Panc1 (cell line): ENCODE results near the gene STX7. TPM values are rescaled to one million over a fixed set of nuclear protein-coding genes. Genes with fewer than 3 reads are reported as not detected.

Source experiments
- ATAC-seq: fragments of 200-7000 bp; cut with Tn5 transposase; 2 replicates; pipeline ENCODE4 v1.9.1; 2020; ENCODE audit warnings: mild to moderate bottlenecking, moderate library complexity
- BruUV-seq: library from RNA; stranded (reverse); fragments of 400-500 nt; replicated peaks from 2 replicates; lab custom pipeline; 2021; lab: Mats Ljungman, UMichigan
- CTCF ChIA-PET: fragments of 300-600 bp; sonication (Branson Sonifier 250); formaldehyde crosslinking; loops from one replicate; lab custom pipeline; 2022; ENCODE audit warnings: antibody characterized with exemption; lab: Charles Lee
- POLR2A ChIA-PET: fragments of 300-600 bp; sonication (Branson Sonifier 250); formaldehyde crosslinking; loops from one replicate; lab custom pipeline; 2022; ENCODE audit warnings: antibody characterized with exemption; lab: Charles Lee
- DNase-seq: peaks from one replicate; pipeline ENCODE4 v3.0.0-alpha.2; 2010; ENCODE audit warnings: low read depth, low spot score
- H3K27ac ChIP-seq: 2 replicates; pipeline ENCODE4 v1.5.1; 2011; ENCODE audit warnings: mild to moderate bottlenecking, low read length, inconsistent platforms
- H3K27me3 ChIP-seq: fragments of 200-500 bp; sonication (Bioruptor generic); 2 replicates; pipeline ENCODE4 v1.6.0; 2014; ENCODE audit warnings: low read length, inconsistent platforms; ENCODE audit not compliant: control insufficient read depth, insufficient read depth
- H3K36me3 ChIP-seq: fragments of 200-500 bp; sonication (Bioruptor generic); 2 replicates; pipeline ENCODE4 v1.5.1; 2014; ENCODE audit warnings: inconsistent platforms, mild to moderate bottlenecking, low read length, moderate library complexity; ENCODE audit not compliant: control insufficient read depth, insufficient read depth
- H3K4me1 ChIP-seq: 2 replicates; pipeline ENCODE4 v1.5.1; 2011; ENCODE audit warnings: inconsistent platforms, mild to moderate bottlenecking, low read length, moderate library complexity; ENCODE audit not compliant: control insufficient read depth, insufficient read depth
- H3K4me3 ChIP-seq, 2 experiments: 2 replicates each; pipeline ENCODE4 v1.5.1; 2011 to 2012; ENCODE audit warnings: low read depth in 2 of 2, low read length in 2 of 2, mild to moderate bottlenecking in 2 of 2, inconsistent platforms in 1 of 2, moderate library complexity in 1 of 2
- H3K9me3 ChIP-seq: fragments of 200-500 bp; sonication (Bioruptor generic); 2 replicates; pipeline ENCODE4 v1.5.1; 2014; ENCODE audit warnings: low read depth, mild to moderate bottlenecking, inconsistent platforms, low read length, moderate library complexity; ENCODE audit not compliant: control insufficient read depth, insufficient read depth
- CTCF ChIP-seq: fragments of 450-650 bp; IDR thresholded peaks from 2 replicates; pipeline ENCODE4 v1.5.1; 2017; ENCODE audit warnings: mild to moderate bottlenecking
- POLR2AphosphoS5 ChIP-seq: IDR thresholded peaks from 2 replicates; pipeline ENCODE4 v1.6.1; 2012; ENCODE audit warnings: mild to moderate bottlenecking, low read depth, low read length, moderate library complexity
- REST ChIP-seq, 2 experiments: IDR thresholded peaks; 2 replicates each; pipeline ENCODE4 v1.6.1; 2011 to 2012; ENCODE audit warnings: low read depth in 2 of 2, control low read depth in 1 of 2, low read length in 1 of 2, mild to moderate bottlenecking in 1 of 2, moderate library complexity in 1 of 2; ENCODE audit not compliant: insufficient read depth in 1 of 2
- SIN3A ChIP-seq: IDR thresholded peaks from 2 replicates; pipeline ENCODE4 v1.6.1; 2012; ENCODE audit warnings: low read depth, mild to moderate bottlenecking, low read length, moderate library complexity, borderline replicate concordance; ENCODE audit not compliant: insufficient read depth
- TCF7L2 ChIP-seq: IDR thresholded peaks from 2 replicates; pipeline ENCODE4 v1.6.1; 2011; ENCODE audit warnings: mild to moderate bottlenecking, low read depth, low read length, inconsistent platforms
- in situ Hi-C: cut with HindIII; loops from 2 replicates; pipeline ENCODE4 v1.10.0; 2016; ENCODE audit warnings: low sequenced_read_pairs, low pct_unique_long_range_greater_than_20kb
- intact Hi-C: fragments of 100-400 bp; cut with micrococcal nuclease; formaldehyde crosslinking; loops from one replicate; pipeline ENCODE4 v1.10.0; 2022; ENCODE audit not compliant: unreplicated experiment
- total RNA-seq: library from RNA; stranded (reverse); gene quantifications from one replicate; pipeline ENCODE4 v1.2.1, GENCODE V29; 2021; ENCODE audit not compliant: unreplicated experiment

Gene STX7
- total RNA-seq, 1 experiment from 2014 or later = 40.6 TPM

GRCh38 chr6:132400555-132400882, 112.4 kb downstream of the STX7 start:
- peaks cover 39% of the 10 kb centered on the region for H3K27me3 ChIP-seq
- H3K36me3 ChIP-seq = no peaks in the 10 kb centered on the region
- TF ChIP-seq SIN3A (no peak), CTCF (no peak), REST (IDR thresholded peaks at IDR 0.05; ENCODE audit: insufficient read depth in 1 of 2, low read depth in 2 of 2, low read length in 1 of 2) (no peak), TCF7L2 (no peak), POLR2AphosphoS5 (no peak)
- ATAC-seq (peak; percentile 19; the same call in 1 of the 2 replicates), DNase-seq (no peak)
- no peaks in the 10 kb centered on the region for H3K4me1 ChIP-seq
- ChIA-PET CTCF (no interaction called here), POLR2A (no interaction called here)
- BruUV-seq = no TSS peak
- intact Hi-C loops = no loop called here
- H3K9me3 ChIP-seq = no peaks in the 10 kb centered on the region
- H3K4me3 ChIP-seq = peak overlapping the region; percentile 43 to 45
- H3K27ac ChIP-seq = no peak overlapping the region
- in situ Hi-C loops = no loop called here

DNA sequence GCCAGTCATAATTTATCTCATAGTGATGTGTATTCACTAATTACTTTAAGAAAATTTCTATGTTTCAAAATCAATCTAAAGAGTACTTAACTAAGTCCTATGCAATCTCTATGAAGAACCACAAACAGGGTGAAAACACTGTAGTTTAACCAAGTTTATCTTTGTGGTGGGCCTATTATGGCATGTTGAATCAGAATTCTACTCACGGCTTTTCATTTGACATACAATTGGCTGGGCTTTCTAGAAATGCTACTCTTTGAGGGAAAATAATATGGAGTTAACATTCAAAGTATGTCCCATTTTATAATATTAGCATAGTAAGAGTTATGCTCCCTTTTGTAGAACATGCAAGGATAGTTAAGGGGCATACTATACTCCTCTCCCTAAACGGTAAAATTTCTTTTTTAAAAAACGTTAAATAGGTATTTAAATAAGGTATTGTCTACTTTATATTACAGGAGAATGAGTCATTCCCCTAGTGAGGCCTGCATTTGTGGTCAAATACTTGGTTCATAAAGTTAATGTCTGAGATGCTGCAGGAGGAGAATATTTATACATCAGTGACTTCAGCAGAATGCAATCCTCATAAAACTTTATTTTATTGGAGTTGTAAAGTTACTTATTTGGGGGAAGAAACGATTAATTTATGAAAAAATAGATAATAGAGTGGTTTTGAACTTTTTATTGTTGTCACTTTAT, 113.4 kb downstream of the STX7 start:
- no TSS peak for BruUV-seq
- DNase-seq (no peak), ATAC-seq (no peak)
- CTCF ChIA-PET = no interaction called here
- intact Hi-C loops (no loop called here), in situ Hi-C loops (no loop called here)
- Histone ChIP-seq H3K27me3 (peaks cover 36% of the 10 kb centered on the region), H3K36me3 (no peaks in the 10 kb centered on the region), H3K9me3 (no peaks in the 10 kb centered on the region), H3K27ac (no peak overlapping the region), H3K4me1 (no peaks in the 10 kb centered on the region), H3K4me3 (peak overlapping the region in 1 of 2 experiments; percentile 45; a peak in 1 of 4 replicates)
- POLR2A ChIA-PET = no interaction called here
- TF ChIP-seq TCF7L2 (no peak), REST (IDR thresholded peaks at IDR 0.05; ENCODE audit: insufficient read depth in 1 of 2, low read depth in 2 of 2, low read length in 1 of 2) (no peak)

Other genes starting within 250 kb of the STX7 start
- gene MOXD1, start 111.6 kb downstream of the STX7 start, total RNA-seq = 0.21 TPM
- not detected for gene TAAR9, start 25.2 kb upstream of the STX7 start, total RNA-seq
- not detected for gene TAAR8, start 39.6 kb upstream of the STX7 start, total RNA-seq
- gene TAAR6, start 57.2 kb upstream of the STX7 start, total RNA-seq = not detected
- not detected for gene TAAR5, start 76.6 kb upstream of the STX7 start, total RNA-seq
- gene TAAR2, start 111.2 kb upstream of the STX7 start, total RNA-seq = not detected
- not detected for gene TAAR1, start 146.1 kb upstream of the STX7 start, total RNA-seq
- not detected for gene VNN1, start 200.9 kb upstream of the STX7 start, total RNA-seq
- gene VNN2, start 244.8 kb upstream of the STX7 start, total RNA-seq = 0.18 TPM